Caco-2 (cell line): ENCODE measurements around the gene SPPL3. TPM values are rescaled to one million over a fixed set of nuclear protein-coding genes. Genes with fewer than 3 reads are reported as not detected.

Experiments used
- BruUV-seq: library from RNA; stranded (reverse); fragments of 400-500 nt; replicated peaks from 2 replicates; lab custom pipeline; 2021; lab: Mats Ljungman, UMichigan
- CTCF ChIA-PET: fragments of 300-600 bp; sonication (Branson Sonifier 250); formaldehyde crosslinking; loops from one replicate; lab custom pipeline; 2022; ENCODE audit warnings: antibody characterized with exemption; lab: Charles Lee
- POLR2A ChIA-PET: fragments of 300-600 bp; sonication (Branson Sonifier 250); formaldehyde crosslinking; loops from one replicate; lab custom pipeline; 2022; ENCODE audit warnings: antibody characterized with exemption; lab: Charles Lee
- DNase-seq, 2 experiments: peaks; one replicate each; pipeline versions ENCODE4 v3.0.0 to v3.0.0-alpha.2; 2020 to 2022
- H3K27me3 ChIP-seq: replicated peaks from 2 replicates; pipeline ENCODE4 v1.6.0; 2011; ENCODE audit warnings: low read length; ENCODE audit not compliant: control insufficient read depth, insufficient read depth
- H3K36me3 ChIP-seq: 2 replicates; pipeline ENCODE4 v1.5.1; 2011; ENCODE audit warnings: low read length; ENCODE audit not compliant: control insufficient read depth, insufficient read depth
- H3K4me1 ChIP-seq: fragments of 250-450 bp; sonication (Bioruptor Pico); 2 replicates; pipeline ENCODE4 v1.5.1; 2020; ENCODE audit warnings: mild to moderate bottlenecking
- H3K4me3 ChIP-seq: 2 replicates; pipeline ENCODE4 v1.5.1; 2011; ENCODE audit warnings: low read depth, mild to moderate bottlenecking, control low read depth, low read length
- H3K9me3 ChIP-seq: fragments of 250-450 bp; sonication (Bioruptor Pico); 2 replicates; pipeline ENCODE4 v1.5.1; 2020; ENCODE audit warnings: mild to moderate bottlenecking, moderate library complexity
- H3K27ac Mint-ChIP-seq: one replicate; pipeline ENCODE4 v1.8.0; 2022; ENCODE audit warnings: mixed read lengths; ENCODE audit not compliant: unreplicated experiment
- H3K27me3 Mint-ChIP-seq: one replicate; pipeline ENCODE4 v1.8.0; 2022; ENCODE audit warnings: mixed read lengths; ENCODE audit not compliant: insufficient read depth, unreplicated experiment
- H3K36me3 Mint-ChIP-seq: one replicate; pipeline ENCODE4 v1.8.0; 2022; ENCODE audit warnings: mild to moderate bottlenecking, mixed read lengths; ENCODE audit not compliant: insufficient read depth, unreplicated experiment
- H3K4me1 Mint-ChIP-seq: one replicate; pipeline ENCODE4 v1.8.0; 2022; ENCODE audit warnings: low read depth, mixed read lengths; ENCODE audit not compliant: unreplicated experiment
- H3K4me3 Mint-ChIP-seq: one replicate; pipeline ENCODE4 v1.8.0; 2022; ENCODE audit warnings: mild to moderate bottlenecking, moderate library complexity, mixed read lengths; ENCODE audit not compliant: unreplicated experiment
- H3K9me3 Mint-ChIP-seq: one replicate; pipeline ENCODE4 v1.8.0; 2022; ENCODE audit warnings: mixed read lengths; ENCODE audit not compliant: unreplicated experiment
- CTCF ChIP-seq, 2 experiments: fragments of 200-600 bp in 1 of 2; IDR thresholded peaks; 1 replicate in 1 of 2; 2 replicates in 1 of 2; pipeline versions ENCODE4 v1.5.1 to v1.8.0; 2011 to 2022; ENCODE audit warnings: antibody characterized with exemption in 1 of 2, control low read depth in 1 of 2, inconsistent platforms in 1 of 2, low read depth in 1 of 2, low read length in 1 of 2, mild to moderate bottlenecking in 1 of 2, moderate library complexity in 1 of 2; ENCODE audit not compliant: insufficient read depth in 1 of 2, severe bottlenecking in 1 of 2, unreplicated experiment in 1 of 2
- intact Hi-C: fragments of 100-400 bp; cut with micrococcal nuclease; formaldehyde crosslinking; loops from one replicate; pipeline ENCODE4 v1.10.0; 2022; ENCODE audit not compliant: unreplicated experiment
- total RNA-seq: library from RNA; stranded (reverse); gene quantifications from 2 replicates; pipeline ENCODE4 v1.2.3, GENCODE V29; 2022

SPPL3 gene
- total RNA-seq, 1 experiment from 2014 or later = 63.4 TPM

GRCh38 chr12:120922279-120922678 lies 18.1 kb upstream of the SPPL3 start:
- CTCF ChIA-PET = interaction anchor here (0.7 kb wide), 1 partner anchor 145 kb away, joined by 4 read pairs; no protein-coding TSS in a partner anchor
- POLR2A ChIA-PET = no interaction called here
- intact Hi-C loops = no loop called here
- H3K4me3 ChIP-seq = no peak overlapping the region
- H3K27me3 Mint-ChIP-seq = no peaks in the 10 kb centered on the region
- no peak for DNase-seq
- H3K27ac Mint-ChIP-seq = no peak overlapping the region
- H3K9me3 ChIP-seq = peaks cover 12% of the 10 kb centered on the region; the same call in 1 of the 2 replicates
- H3K4me3 Mint-ChIP-seq = no peak overlapping the region
- no peaks in the 10 kb centered on the region for H3K27me3 ChIP-seq
- H3K9me3 Mint-ChIP-seq = peaks cover 10% of the 10 kb centered on the region
- H3K36me3 ChIP-seq = no peaks in the 10 kb centered on the region
- no peak for TF ChIP-seq CTCF (IDR thresholded peaks at IDR 0.05; ENCODE audit: insufficient read depth in 1 of 2, low read depth in 1 of 2, low read length in 1 of 2, severe bottlenecking in 1 of 2, unreplicated experiment in 1 of 2)
- H3K4me1 Mint-ChIP-seq = no peaks in the 10 kb centered on the region
- H3K36me3 Mint-ChIP-seq = no peaks in the 10 kb centered on the region
- no peaks in the 10 kb centered on the region for H3K4me1 ChIP-seq
- no TSS peak for BruUV-seq

- BruUV-seq = no TSS peak
- no peak for DNase-seq
- H3K27me3 ChIP-seq = no peaks in the 10 kb centered on the region
- no peak overlapping the region for H3K4me3 ChIP-seq
- intact Hi-C loops = no loop called here
- Mint-ChIP-seq H3K4me3 (no peak overlapping the region), H3K27ac (no peak overlapping the region), H3K4me1 (no peaks in the 10 kb centered on the region), H3K36me3 (no peaks in the 10 kb centered on the region), H3K27me3 (no peaks in the 10 kb centered on the region), H3K9me3 (peaks cover 10% of the 10 kb centered on the region)
- H3K9me3 ChIP-seq = peaks cover 12% of the 10 kb centered on the region; the same call in 1 of the 2 replicates
- CTCF ChIA-PET = interaction anchor here (0.7 kb wide), 1 partner anchor 144 kb away, joined by 4 read pairs; no protein-coding TSS in a partner anchor
- no peak for TF ChIP-seq CTCF (IDR thresholded peaks at IDR 0.05; ENCODE audit: insufficient read depth in 1 of 2, low read depth in 1 of 2, low read length in 1 of 2, severe bottlenecking in 1 of 2, unreplicated experiment in 1 of 2)
- no peaks in the 10 kb centered on the region for H3K36me3 ChIP-seq
- POLR2A ChIA-PET = no interaction called here
- no peaks in the 10 kb centered on the region for H3K4me1 ChIP-seq
These were observed 17.5 kb upstream of the SPPL3 start for GRCh38 chr12:120921637-120922036.

GRCh38 chr12:120920178-120920577 lies 16.0 kb upstream of the SPPL3 start:
- intact Hi-C loops = no loop called here
- TF ChIP-seq CTCF (IDR thresholded peaks at IDR 0.05; ENCODE audit: insufficient read depth in 1 of 2, low read depth in 1 of 2, low read length in 1 of 2, severe bottlenecking in 1 of 2, unreplicated experiment in 1 of 2) = no peak
- Mint-ChIP-seq H3K36me3 (no peaks in the 10 kb centered on the region), H3K9me3 (peaks cover 10% of the 10 kb centered on the region), H3K27ac (no peak overlapping the region), H3K4me3 (no peak overlapping the region), H3K4me1 (no peaks in the 10 kb centered on the region), H3K27me3 (no peaks in the 10 kb centered on the region)
- no TSS peak for BruUV-seq
- H3K4me1 ChIP-seq = no peaks in the 10 kb centered on the region
- no peak overlapping the region for H3K4me3 ChIP-seq
- H3K9me3 ChIP-seq = peaks cover 12% of the 10 kb centered on the region; the same call in 1 of the 2 replicates
- ChIA-PET POLR2A (no interaction called here), CTCF (interaction anchor here (0.7 kb wide), 1 partner anchor 190 kb away, joined by 3 read pairs; no protein-coding TSS in a partner anchor)
- no peak for DNase-seq
- no peaks in the 10 kb centered on the region for H3K36me3 ChIP-seq
- no peaks in the 10 kb centered on the region for H3K27me3 ChIP-seq
